Suprapubic skin (tissue), 3 donors: ENCODE measurements around the gene TCF12.

Source experiments
- POLR2A ChIP-seq, 2 donors: fragments of 450-650 bp; IDR thresholded peaks; one replicate each; pipeline ENCODE4 v1.6.1; 2017; ENCODE audit warnings: antibody characterized with exemption in 2 of 2, mild to moderate bottlenecking in 2 of 2, moderate library complexity in 2 of 2
- TF ChIP-seq, protein P1 (sequence below), 2 donors: fragments of 200-600 bp in 1 of 2; fragments of 450-650 bp in 1 of 2; sonication (generic) in 1 of 2; IDR thresholded peaks; one replicate each; pipeline ENCODE4 v1.5.1; 2016 to 2019; ENCODE audit warnings: antibody characterized with exemption in 2 of 2, mild to moderate bottlenecking in 1 of 2, moderate library complexity in 1 of 2

DNA sequence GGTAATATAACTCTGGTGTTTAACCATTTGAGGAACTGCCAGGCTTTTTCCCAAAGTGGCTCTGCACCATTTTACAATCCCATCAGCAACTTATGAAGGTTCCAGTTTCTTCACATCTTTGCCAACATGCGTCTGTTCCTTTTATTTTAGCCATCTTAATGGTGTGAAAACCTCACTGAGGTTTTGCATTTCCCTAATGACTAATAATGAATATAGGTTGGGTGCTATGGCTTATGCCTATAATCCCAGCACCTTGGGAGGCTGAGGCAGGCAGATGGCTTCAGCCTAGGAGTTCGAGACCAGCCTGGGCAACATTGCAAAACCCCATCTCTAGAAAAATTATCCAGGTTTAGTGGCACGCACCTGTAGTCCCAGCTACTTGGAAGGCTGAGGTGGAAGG is 210.6 kb downstream of the TCF12 start:
- TF ChIP-seq POLR2A (IDR thresholded peaks at IDR 0.05): no peak
- TF ChIP-seq, protein P1, sequence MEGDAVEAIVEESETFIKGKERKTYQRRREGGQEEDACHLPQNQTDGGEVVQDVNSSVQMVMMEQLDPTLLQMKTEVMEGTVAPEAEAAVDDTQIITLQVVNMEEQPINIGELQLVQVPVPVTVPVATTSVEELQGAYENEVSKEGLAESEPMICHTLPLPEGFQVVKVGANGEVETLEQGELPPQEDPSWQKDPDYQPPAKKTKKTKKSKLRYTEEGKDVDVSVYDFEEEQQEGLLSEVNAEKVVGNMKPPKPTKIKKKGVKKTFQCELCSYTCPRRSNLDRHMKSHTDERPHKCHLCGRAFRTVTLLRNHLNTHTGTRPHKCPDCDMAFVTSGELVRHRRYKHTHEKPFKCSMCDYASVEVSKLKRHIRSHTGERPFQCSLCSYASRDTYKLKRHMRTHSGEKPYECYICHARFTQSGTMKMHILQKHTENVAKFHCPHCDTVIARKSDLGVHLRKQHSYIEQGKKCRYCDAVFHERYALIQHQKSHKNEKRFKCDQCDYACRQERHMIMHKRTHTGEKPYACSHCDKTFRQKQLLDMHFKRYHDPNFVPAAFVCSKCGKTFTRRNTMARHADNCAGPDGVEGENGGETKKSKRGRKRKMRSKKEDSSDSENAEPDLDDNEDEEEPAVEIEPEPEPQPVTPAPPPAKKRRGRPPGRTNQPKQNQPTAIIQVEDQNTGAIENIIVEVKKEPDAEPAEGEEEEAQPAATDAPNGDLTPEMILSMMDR (IDR thresholded peaks at IDR 0.05): no peak
